ENCODE results near the gene MSMP. TPM values are rescaled to one million over a fixed set of nuclear protein-coding genes. Genes with fewer than 3 reads are reported as not detected.

Gene MSMP
- total and polyA plus RNA-seq, 9 of the 15 experiments (the other 6 are each of a cell fraction or from before 2014, with no cell fraction given) = 0.60 TPM; not detected in 8

GRCh38 chr9:35727676-35728040, 26.4 kb downstream of the MSMP start (continued):
- TF ChIP-seq ZNF449 (CRISPR knock-in tag; IDR thresholded peaks at IDR 0.05) = no peak
- no peak for TF ChIP-seq POLR2B (IDR thresholded peaks at IDR 0.05; ENCODE audit: low read depth, partially characterized antibody)
- no peak for TF ChIP-seq ZBTB8A (IDR thresholded peaks at IDR 0.05; ENCODE audit: partially characterized antibody)
- no peak for TF ChIP-seq PPARD (CRISPR knock-in tag; IDR thresholded peaks at IDR 0.05)
- peak; percentile 26; the same call in 1 of the 2 replicates for TF ChIP-seq SPI1 (IDR thresholded peaks at IDR 0.05; ENCODE audit: borderline replicate concordance, low read depth, low read length)
- TF ChIP-seq ZNF224 (CRISPR knock-in tag; IDR thresholded peaks at IDR 0.05) = no peak
- TF ChIP-seq HINFP (tag; conservative IDR thresholded peaks at IDR 0.05; ENCODE audit: low read depth) = no peak
- no peak for TF ChIP-seq ETS1 (conservative IDR thresholded peaks at IDR 0.05; ENCODE audit: control insufficient read depth, low read depth, low read length)
- no peak; the same call in 1 of the 2 replicates for TF ChIP-seq GABPA (tag; conservative IDR thresholded peaks at IDR 0.05; ENCODE audit: low read depth)
- TF ChIP-seq ZBTB12 (CRISPR knock-in tag; IDR thresholded peaks at IDR 0.05) = no peak
- TF ChIP-seq DACH1 (IDR thresholded peaks at IDR 0.05; ENCODE audit: partially characterized antibody) = peak; percentile 33
- TF ChIP-seq TRIM24 (IDR thresholded peaks at IDR 0.05) = no peak
- peak; percentile 74 for TF ChIP-seq ARID1B (IDR thresholded peaks at IDR 0.05)
- no peak for TF ChIP-seq ZBTB1 (CRISPR knock-in tag; IDR thresholded peaks at IDR 0.05; ENCODE audit: borderline replicate concordance, low read depth)
- no peak for TF ChIP-seq AFF1 (IDR thresholded peaks at IDR 0.05; ENCODE audit: low read depth in 1 of 2, partially characterized antibody in 2 of 2)
- TF ChIP-seq BRCA1 (IDR thresholded peaks at IDR 0.05) = no peak
- no peak for TF ChIP-seq BRCA1 (CRISPR knock-in tag; IDR thresholded peaks at IDR 0.05)
- TF ChIP-seq KLF16 (IDR thresholded peaks at IDR 0.05) = peak; percentile 5; the same call in 1 of the 2 replicates
- TF ChIP-seq WHSC1 (IDR thresholded peaks at IDR 0.05; ENCODE audit: low read length) = no peak
- no peak for TF ChIP-seq ZNF589 (CRISPR knock-in tag; IDR thresholded peaks at IDR 0.05; ENCODE audit: low read depth)
- TF ChIP-seq ASH1L (IDR thresholded peaks at IDR 0.05; ENCODE audit: borderline replicate concordance, low read depth, partially characterized antibody) = no peak

All from K562 (cell line).